Keratinocyte (primary cell): ENCODE data around the gene STK32B. TPM values are rescaled to one million over a fixed set of nuclear protein-coding genes. Genes with fewer than 3 reads are reported as not detected.

Experiments used
- DNase-seq: peaks from one replicate; pipeline ENCODE4 v3.0.0-alpha.2; 2011; ENCODE audit warnings: low read depth, missing footprints, low spot score
- FAIRE-seq: peaks from 2 replicates; lab custom pipeline; 2011; peaks lifted over from hg19 to GRCh38; lab: Jason Lieb, UNC
- H2AFZ ChIP-seq: 2 replicates; pipeline ENCODE4 v1.6.0; 2012; ENCODE audit warnings: low read length, control low read depth, inconsistent platforms; ENCODE audit not compliant: control insufficient read depth
- H3K27ac ChIP-seq: 2 replicates; pipeline ENCODE4 v1.5.1; 2011; ENCODE audit warnings: low read length; ENCODE audit not compliant: control insufficient read depth, insufficient read depth
- H3K27me3 ChIP-seq: 3 replicates; pipeline ENCODE4 v1.6.0; 2011; ENCODE audit warnings: low read length; ENCODE audit not compliant: control insufficient read depth, insufficient read depth; ENCODE audit errors: extremely low read depth
- H3K36me3 ChIP-seq, 2 experiments: 2 replicates in 1 of 2; 3 replicates in 1 of 2; pipeline ENCODE4 v1.5.1; 2011; ENCODE audit warnings: low read length in 2 of 2, mild to moderate bottlenecking in 1 of 2; ENCODE audit not compliant: control insufficient read depth in 2 of 2, insufficient read depth in 2 of 2; ENCODE audit errors: extremely low read depth in 1 of 2
- H3K4me1 ChIP-seq: 3 replicates; pipeline ENCODE4 v1.5.1; 2011; ENCODE audit warnings: low read length; ENCODE audit not compliant: control insufficient read depth, insufficient read depth; ENCODE audit errors: extremely low read depth
- H3K4me2 ChIP-seq: 3 replicates; pipeline ENCODE4 v1.6.0; 2011; ENCODE audit warnings: low read depth, low read length; ENCODE audit not compliant: control insufficient read depth, insufficient read depth; ENCODE audit errors: extremely low read depth
- H3K4me3 ChIP-seq, 3 experiments: fragments of 200-600 bp in 1 of 3; sonication (generic) in 1 of 3; 2 replicates in 2 of 3; 3 replicates in 1 of 3; pipeline ENCODE4 v1.5.1; 2011 to 2016; ENCODE audit warnings: low read length in 3 of 3, mild to moderate bottlenecking in 3 of 3, control low read depth in 2 of 3, inconsistent platforms in 1 of 3, low read depth in 1 of 3, mixed read lengths in 1 of 3, mixed run types in 1 of 3, moderate library complexity in 1 of 3; ENCODE audit not compliant: control insufficient read depth in 2 of 3, insufficient read depth in 2 of 3; ENCODE audit errors: extremely low read depth in 1 of 3
- H3K79me2 ChIP-seq: 2 replicates; pipeline ENCODE4 v1.6.0; 2012; ENCODE audit warnings: low read length; ENCODE audit not compliant: control insufficient read depth, insufficient read depth
- H3K9ac ChIP-seq: 3 replicates; pipeline ENCODE4 v1.6.0; 2011; ENCODE audit warnings: low read length; ENCODE audit not compliant: control insufficient read depth, insufficient read depth; ENCODE audit errors: extremely low read depth
- H3K9me1 ChIP-seq: 3 replicates; pipeline ENCODE4 v1.6.0; 2011; ENCODE audit warnings: low read length; ENCODE audit not compliant: control insufficient read depth, insufficient read depth; ENCODE audit errors: extremely low read depth
- H3K9me3 ChIP-seq: 2 replicates; pipeline ENCODE4 v1.5.1; 2012; ENCODE audit warnings: low read depth, low read length; ENCODE audit not compliant: control insufficient read depth
- H4K20me1 ChIP-seq: 3 replicates; pipeline ENCODE4 v1.6.0; 2011; ENCODE audit warnings: low read length; ENCODE audit not compliant: control insufficient read depth, insufficient read depth; ENCODE audit errors: extremely low read depth
- CTCF ChIP-seq, 3 experiments: IDR thresholded peaks in 1 of 3; conservative IDR thresholded peaks in 1 of 3; optimal IDR thresholded peaks in 1 of 3; 2 replicates in 2 of 3; 3 replicates in 1 of 3; pipeline versions ENCODE3 to v1.5.1; 2011; ENCODE audit warnings: low read length in 3 of 3, mild to moderate bottlenecking in 3 of 3, moderate library complexity in 2 of 3, control low read depth in 1 of 3, inconsistent platforms in 1 of 3; ENCODE audit not compliant: insufficient read depth in 2 of 3; ENCODE audit errors: extremely low read depth in 1 of 3
- EZH2 ChIP-seq: IDR thresholded peaks from one replicate; pipeline ENCODE4 v1.6.1; 2012; ENCODE audit warnings: inconsistent platforms, mild to moderate bottlenecking, low read length, moderate library complexity
- dilution Hi-C: fragments of 300-500 bp; cut with MboI; formaldehyde crosslinking; loops from one replicate; pipeline ENCODE4 v1.7.0; 2020; ENCODE audit warnings: low sequenced_read_pairs; ENCODE audit not compliant: extremely low pct_ligation_motif_present
- polyA plus RNA-seq, 5 experiments: library from polyadenylated mRNA; depleted of rRNA in 3 of 5; stranded (reverse) in 3 of 5; stranded (forward) in 1 of 5; unstranded in 1 of 5; fragments of >200 nt; gene quantifications; 1 replicate in 1 of 5; 2 replicates in 3 of 5; 3 replicates in 1 of 5; pipeline versions ENCODE4 v1.2.1 to v1.2.3, GENCODE V29; 2011 to 2012; ENCODE audit warnings: missing spikeins in 2 of 5, low read depth in 1 of 5, low replicate concordance in 1 of 5

Gene STK32B
- polyA plus RNA-seq, 1 donor (not counting 4 experiments of a cell fraction or from before 2014, with no cell fraction given) = 3.4 TPM

GRCh38 chr4:5030927-5031326 lies 20.4 kb upstream of the STK32B start:
- Histone ChIP-seq H2AFZ (no peak overlapping the region), H3K9me1 (no peaks in the 10 kb centered on the region), H3K4me1 (peaks cover 10% of the 10 kb centered on the region), H3K9ac (no peak overlapping the region), H3K36me3 (no peaks in the 10 kb centered on the region), H3K4me3 (no peak overlapping the region), H4K20me1 (no peaks in the 10 kb centered on the region), H3K79me2 (no peaks in the 10 kb centered on the region), H3K4me2 (no peak overlapping the region), H3K27me3 (no peaks in the 10 kb centered on the region), H3K9me3 (no peaks in the 10 kb centered on the region), H3K27ac (no peak overlapping the region)
- DNase-seq = no peak
- no peak for FAIRE-seq
- dilution Hi-C loops = no loop called here
- no peak for TF ChIP-seq EZH2
- no peak for TF ChIP-seq CTCF (optimal IDR thresholded peaks at IDR 0.05 in 1 of 3, IDR thresholded peaks at IDR 0.05 in 1 of 3, conservative IDR thresholded peaks at IDR 0.05 in 1 of 3; ENCODE audit: extremely low read depth in 1 of 3, insufficient read depth in 2 of 3, low read length in 3 of 3)

GRCh38 chr4:5032813-5033212 lies 18.5 kb upstream of the STK32B start:
- H3K4me1 ChIP-seq = peaks cover 24% of the 10 kb centered on the region
- TF ChIP-seq EZH2 = no peak
- TF ChIP-seq CTCF (optimal IDR thresholded peaks at IDR 0.05 in 1 of 3, IDR thresholded peaks at IDR 0.05 in 1 of 3, conservative IDR thresholded peaks at IDR 0.05 in 1 of 3; ENCODE audit: extremely low read depth in 1 of 3, insufficient read depth in 2 of 3, low read length in 3 of 3) = no peak
- no peaks in the 10 kb centered on the region for H3K36me3 ChIP-seq
- no peaks in the 10 kb centered on the region for H3K79me2 ChIP-seq
- no peaks in the 10 kb centered on the region for H3K9me3 ChIP-seq
- H3K27ac ChIP-seq = no peak overlapping the region
- DNase-seq (no peak), FAIRE-seq (no peak)
- H3K4me2 ChIP-seq = no peak overlapping the region
- no peak overlapping the region for H3K9ac ChIP-seq
- no peaks in the 10 kb centered on the region for H3K9me1 ChIP-seq
- H3K27me3 ChIP-seq = no peaks in the 10 kb centered on the region
- dilution Hi-C loops = no loop called here
- H3K4me3 ChIP-seq = no peak overlapping the region
- peak overlapping the region; percentile 87 for H2AFZ ChIP-seq
- no peaks in the 10 kb centered on the region for H4K20me1 ChIP-seq
